SK-N-SH (cell line): ENCODE data around the gene MSRB1.

ENCODE experiments used
- JUND ChIP-seq: IDR thresholded peaks from 2 replicates; pipeline ENCODE4 v1.4.0; 2012
- MAX ChIP-seq: IDR thresholded peaks from 2 replicates; pipeline ENCODE4 v1.4.0; 2012; ENCODE audit warnings: low read depth
- POLR2AphosphoS5 ChIP-seq: IDR thresholded peaks from 2 replicates; pipeline ENCODE4 v1.6.1; 2012; ENCODE audit warnings: low read depth, low read length
- SIN3A ChIP-seq: IDR thresholded peaks from 2 replicates; pipeline ENCODE4 v1.6.1; 2012; ENCODE audit warnings: low read depth, mild to moderate bottlenecking, low read length, moderate library complexity, borderline replicate concordance
- TCF12 ChIP-seq: IDR thresholded peaks from 2 replicates; pipeline ENCODE4 v1.4.0; 2012
- TF ChIP-seq, protein P1 (sequence below): IDR thresholded peaks from 2 replicates; pipeline ENCODE4 v1.4.0; 2012; ENCODE audit warnings: low read depth, borderline replicate concordance
- TF ChIP-seq, protein P2 (sequence below): fragments of 200-600 bp; sonication (generic); IDR thresholded peaks from 2 replicates; pipeline ENCODE4 v1.6.1; 2017; ENCODE audit warnings: antibody characterized with exemption, mild to moderate bottlenecking, moderate library complexity
- TF ChIP-seq, protein P3 (sequence below): fragments of 150-350 bp; IDR thresholded peaks from 2 replicates; pipeline ENCODE4 v1.6.1; 2017; ENCODE audit warnings: antibody characterized with exemption, low read length, low read depth, borderline replicate concordance
- TF ChIP-seq, protein P4 (sequence below): IDR thresholded peaks from 2 replicates; pipeline ENCODE4; 2012

- TF ChIP-seq, protein P1, sequence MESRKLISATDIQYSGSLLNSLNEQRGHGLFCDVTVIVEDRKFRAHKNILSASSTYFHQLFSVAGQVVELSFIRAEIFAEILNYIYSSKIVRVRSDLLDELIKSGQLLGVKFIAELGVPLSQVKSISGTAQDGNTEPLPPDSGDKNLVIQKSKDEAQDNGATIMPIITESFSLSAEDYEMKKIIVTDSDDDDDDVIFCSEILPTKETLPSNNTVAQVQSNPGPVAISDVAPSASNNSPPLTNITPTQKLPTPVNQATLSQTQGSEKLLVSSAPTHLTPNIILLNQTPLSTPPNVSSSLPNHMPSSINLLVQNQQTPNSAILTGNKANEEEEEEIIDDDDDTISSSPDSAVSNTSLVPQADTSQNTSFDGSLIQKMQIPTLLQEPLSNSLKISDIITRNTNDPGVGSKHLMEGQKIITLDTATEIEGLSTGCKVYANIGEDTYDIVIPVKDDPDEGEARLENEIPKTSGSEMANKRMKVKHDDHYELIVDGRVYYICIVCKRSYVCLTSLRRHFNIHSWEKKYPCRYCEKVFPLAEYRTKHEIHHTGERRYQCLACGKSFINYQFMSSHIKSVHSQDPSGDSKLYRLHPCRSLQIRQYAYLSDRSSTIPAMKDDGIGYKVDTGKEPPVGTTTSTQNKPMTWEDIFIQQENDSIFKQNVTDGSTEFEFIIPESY, result no peak
- TF ChIP-seq, protein P2, sequence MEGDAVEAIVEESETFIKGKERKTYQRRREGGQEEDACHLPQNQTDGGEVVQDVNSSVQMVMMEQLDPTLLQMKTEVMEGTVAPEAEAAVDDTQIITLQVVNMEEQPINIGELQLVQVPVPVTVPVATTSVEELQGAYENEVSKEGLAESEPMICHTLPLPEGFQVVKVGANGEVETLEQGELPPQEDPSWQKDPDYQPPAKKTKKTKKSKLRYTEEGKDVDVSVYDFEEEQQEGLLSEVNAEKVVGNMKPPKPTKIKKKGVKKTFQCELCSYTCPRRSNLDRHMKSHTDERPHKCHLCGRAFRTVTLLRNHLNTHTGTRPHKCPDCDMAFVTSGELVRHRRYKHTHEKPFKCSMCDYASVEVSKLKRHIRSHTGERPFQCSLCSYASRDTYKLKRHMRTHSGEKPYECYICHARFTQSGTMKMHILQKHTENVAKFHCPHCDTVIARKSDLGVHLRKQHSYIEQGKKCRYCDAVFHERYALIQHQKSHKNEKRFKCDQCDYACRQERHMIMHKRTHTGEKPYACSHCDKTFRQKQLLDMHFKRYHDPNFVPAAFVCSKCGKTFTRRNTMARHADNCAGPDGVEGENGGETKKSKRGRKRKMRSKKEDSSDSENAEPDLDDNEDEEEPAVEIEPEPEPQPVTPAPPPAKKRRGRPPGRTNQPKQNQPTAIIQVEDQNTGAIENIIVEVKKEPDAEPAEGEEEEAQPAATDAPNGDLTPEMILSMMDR, result no peak
- no peak for TF ChIP-seq SIN3A
- TF ChIP-seq, protein P3, sequence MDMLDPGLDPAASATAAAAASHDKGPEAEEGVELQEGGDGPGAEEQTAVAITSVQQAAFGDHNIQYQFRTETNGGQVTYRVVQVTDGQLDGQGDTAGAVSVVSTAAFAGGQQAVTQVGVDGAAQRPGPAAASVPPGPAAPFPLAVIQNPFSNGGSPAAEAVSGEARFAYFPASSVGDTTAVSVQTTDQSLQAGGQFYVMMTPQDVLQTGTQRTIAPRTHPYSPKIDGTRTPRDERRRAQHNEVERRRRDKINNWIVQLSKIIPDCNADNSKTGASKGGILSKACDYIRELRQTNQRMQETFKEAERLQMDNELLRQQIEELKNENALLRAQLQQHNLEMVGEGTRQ, result no peak
- no peak for TF ChIP-seq JUND
- TF ChIP-seq, protein P4, sequence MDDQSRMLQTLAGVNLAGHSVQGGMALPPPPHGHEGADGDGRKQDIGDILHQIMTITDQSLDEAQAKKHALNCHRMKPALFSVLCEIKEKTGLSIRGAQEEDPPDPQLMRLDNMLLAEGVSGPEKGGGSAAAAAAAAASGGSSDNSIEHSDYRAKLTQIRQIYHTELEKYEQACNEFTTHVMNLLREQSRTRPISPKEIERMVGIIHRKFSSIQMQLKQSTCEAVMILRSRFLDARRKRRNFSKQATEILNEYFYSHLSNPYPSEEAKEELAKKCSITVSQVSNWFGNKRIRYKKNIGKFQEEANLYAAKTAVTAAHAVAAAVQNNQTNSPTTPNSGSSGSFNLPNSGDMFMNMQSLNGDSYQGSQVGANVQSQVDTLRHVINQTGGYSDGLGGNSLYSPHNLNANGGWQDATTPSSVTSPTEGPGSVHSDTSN, result no peak
- no peak for TF ChIP-seq TCF12
- no peak for TF ChIP-seq POLR2AphosphoS5
- TF ChIP-seq MAX, result no peak
Measured at GRCh38 chr16:1914988-1915387, 28.0 kb downstream of the MSRB1 start.
